Panc1 (cell line): ENCODE data around the gene CCT6A.

Experiments used
- POLR2AphosphoS5 ChIP-seq: IDR thresholded peaks from 2 replicates; pipeline ENCODE4 v1.6.1; 2012; ENCODE audit warnings: mild to moderate bottlenecking, low read depth, low read length, moderate library complexity
- REST ChIP-seq, 2 experiments: IDR thresholded peaks; 2 replicates each; pipeline ENCODE4 v1.6.1; 2011 to 2012; ENCODE audit warnings: low read depth in 2 of 2, control low read depth in 1 of 2, low read length in 1 of 2, mild to moderate bottlenecking in 1 of 2, moderate library complexity in 1 of 2; ENCODE audit not compliant: insufficient read depth in 1 of 2
- TCF7L2 ChIP-seq: IDR thresholded peaks from 2 replicates; pipeline ENCODE4 v1.6.1; 2011; ENCODE audit warnings: mild to moderate bottlenecking, low read depth, low read length, inconsistent platforms
- TF ChIP-seq, protein P1 (sequence below): fragments of 450-650 bp; IDR thresholded peaks from 2 replicates; pipeline ENCODE4 v1.5.1; 2017; ENCODE audit warnings: mild to moderate bottlenecking

- TF ChIP-seq, protein P1, sequence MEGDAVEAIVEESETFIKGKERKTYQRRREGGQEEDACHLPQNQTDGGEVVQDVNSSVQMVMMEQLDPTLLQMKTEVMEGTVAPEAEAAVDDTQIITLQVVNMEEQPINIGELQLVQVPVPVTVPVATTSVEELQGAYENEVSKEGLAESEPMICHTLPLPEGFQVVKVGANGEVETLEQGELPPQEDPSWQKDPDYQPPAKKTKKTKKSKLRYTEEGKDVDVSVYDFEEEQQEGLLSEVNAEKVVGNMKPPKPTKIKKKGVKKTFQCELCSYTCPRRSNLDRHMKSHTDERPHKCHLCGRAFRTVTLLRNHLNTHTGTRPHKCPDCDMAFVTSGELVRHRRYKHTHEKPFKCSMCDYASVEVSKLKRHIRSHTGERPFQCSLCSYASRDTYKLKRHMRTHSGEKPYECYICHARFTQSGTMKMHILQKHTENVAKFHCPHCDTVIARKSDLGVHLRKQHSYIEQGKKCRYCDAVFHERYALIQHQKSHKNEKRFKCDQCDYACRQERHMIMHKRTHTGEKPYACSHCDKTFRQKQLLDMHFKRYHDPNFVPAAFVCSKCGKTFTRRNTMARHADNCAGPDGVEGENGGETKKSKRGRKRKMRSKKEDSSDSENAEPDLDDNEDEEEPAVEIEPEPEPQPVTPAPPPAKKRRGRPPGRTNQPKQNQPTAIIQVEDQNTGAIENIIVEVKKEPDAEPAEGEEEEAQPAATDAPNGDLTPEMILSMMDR, result no peak
- no peak for TF ChIP-seq POLR2AphosphoS5
- TF ChIP-seq REST (IDR thresholded peaks at IDR 0.05; ENCODE audit: insufficient read depth in 1 of 2, low read depth in 2 of 2, low read length in 1 of 2), result no peak
- TF ChIP-seq TCF7L2, result no peak
Measured at GRCh38 chr7:56040730-56041129, 10.8 kb upstream of the CCT6A start.
